Measurements from ENCODE around the gene GPR55.

GRCh38 chr2:230935130-230935430 lies 10.0 kb upstream of the GPR55 start:
- TF ChIP-seq, protein P1, sequence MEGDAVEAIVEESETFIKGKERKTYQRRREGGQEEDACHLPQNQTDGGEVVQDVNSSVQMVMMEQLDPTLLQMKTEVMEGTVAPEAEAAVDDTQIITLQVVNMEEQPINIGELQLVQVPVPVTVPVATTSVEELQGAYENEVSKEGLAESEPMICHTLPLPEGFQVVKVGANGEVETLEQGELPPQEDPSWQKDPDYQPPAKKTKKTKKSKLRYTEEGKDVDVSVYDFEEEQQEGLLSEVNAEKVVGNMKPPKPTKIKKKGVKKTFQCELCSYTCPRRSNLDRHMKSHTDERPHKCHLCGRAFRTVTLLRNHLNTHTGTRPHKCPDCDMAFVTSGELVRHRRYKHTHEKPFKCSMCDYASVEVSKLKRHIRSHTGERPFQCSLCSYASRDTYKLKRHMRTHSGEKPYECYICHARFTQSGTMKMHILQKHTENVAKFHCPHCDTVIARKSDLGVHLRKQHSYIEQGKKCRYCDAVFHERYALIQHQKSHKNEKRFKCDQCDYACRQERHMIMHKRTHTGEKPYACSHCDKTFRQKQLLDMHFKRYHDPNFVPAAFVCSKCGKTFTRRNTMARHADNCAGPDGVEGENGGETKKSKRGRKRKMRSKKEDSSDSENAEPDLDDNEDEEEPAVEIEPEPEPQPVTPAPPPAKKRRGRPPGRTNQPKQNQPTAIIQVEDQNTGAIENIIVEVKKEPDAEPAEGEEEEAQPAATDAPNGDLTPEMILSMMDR (IDR thresholded peaks at IDR 0.05; ENCODE audit: extremely low read depth in 1 of 2, insufficient read depth in 1 of 2, low read depth in 1 of 2, low read length in 2 of 2): no peak
- no peak for TF ChIP-seq GATA2 (IDR thresholded peaks at IDR 0.05; ENCODE audit: insufficient read depth, insufficient read length, low read depth, low read length)

Data from endothelial cell of umbilical vein (primary cell).